Natural killer cell (primary cell): ENCODE measurements around the gene NELFE. TPM values are rescaled to one million over a fixed set of nuclear protein-coding genes. Genes with fewer than 3 reads are reported as not detected.
A peak's percentile ranks its signal among the peaks of the same experiment; 100 is the strongest.
"Not testable (repeated sequence)": the region's sequence is repeated elsewhere in the genome, so short reads cannot be mapped to it uniquely, and the experiment has no call there.

Experiments
- ATAC-seq, 3 donors: fragments of 150-1000 bp in 2 of 3; fragments of 200-7000 bp in 1 of 3; cut with Tn5 transposase; 1 replicate in 1 of 3; 2 replicates in 2 of 3; pipeline ENCODE4 v1.10.0; 2021; ENCODE audit warnings: mild to moderate bottlenecking in 2 of 3, moderate library complexity in 2 of 3
- DNase-seq, 2 donors: peaks; one replicate each; pipeline versions ENCODE4 v3.0.0 to v3.0.0-alpha.2; 2013 to 2021; ENCODE audit warnings: mixed read lengths in 1 of 2
- H3K27ac ChIP-seq: one replicate; pipeline ENCODE4 v1.5.1; 2013; ENCODE audit warnings: mild to moderate bottlenecking, low read length
- H3K27me3 ChIP-seq: one replicate; pipeline ENCODE4 v1.6.1; 2013; ENCODE audit warnings: low read length; ENCODE audit not compliant: control insufficient read depth, insufficient read depth
- H3K36me3 ChIP-seq: one replicate; pipeline ENCODE4 v1.6.1; 2013; ENCODE audit warnings: low read length; ENCODE audit not compliant: control insufficient read depth, insufficient read depth
- H3K4me1 ChIP-seq: one replicate; pipeline ENCODE4 v1.6.1; 2013; ENCODE audit warnings: low read length; ENCODE audit not compliant: control insufficient read depth, insufficient read depth
- H3K4me3 ChIP-seq: one replicate; pipeline ENCODE4 v1.5.1; 2013; ENCODE audit warnings: low read length
- H3K9me3 ChIP-seq: one replicate; pipeline ENCODE4 v1.6.1; 2013; ENCODE audit warnings: low read length; ENCODE audit not compliant: control insufficient read depth, insufficient read depth
- H3K27ac Mint-ChIP-seq, 2 donors: one replicate each; pipeline ENCODE4 v1.8.0; 2022; ENCODE audit warnings: mild to moderate bottlenecking in 2 of 2, mixed read lengths in 2 of 2, moderate library complexity in 1 of 2
- H3K27me3 Mint-ChIP-seq, 2 donors: one replicate each; pipeline ENCODE4 v1.8.0; 2022; ENCODE audit warnings: low read depth in 2 of 2, mixed read lengths in 2 of 2
- H3K36me3 Mint-ChIP-seq: one replicate; pipeline ENCODE4 v1.8.0; 2022; ENCODE audit warnings: mixed read lengths
- H3K4me1 Mint-ChIP-seq, 2 donors: one replicate each; pipeline ENCODE4 v1.8.0; 2022; ENCODE audit warnings: mixed read lengths in 2 of 2
- H3K4me3 Mint-ChIP-seq: one replicate; pipeline ENCODE4 v1.8.0; 2022; ENCODE audit warnings: mild to moderate bottlenecking, moderate library complexity, mixed read lengths
- H3K9me3 Mint-ChIP-seq, 2 donors: one replicate each; pipeline ENCODE4 v1.8.0; 2022; ENCODE audit warnings: mixed read lengths in 2 of 2
- CTCF ChIP-seq: fragments of 200-600 bp; IDR thresholded peaks from one replicate; pipeline ENCODE4 v1.8.0; 2022; ENCODE audit warnings: antibody characterized with exemption
- WGBS: methylation state at CpG from one replicate; pipeline ENCODE4 v1.1.7; 2013; ENCODE audit warnings: missing lambda C conversion rate; ENCODE audit not compliant: insufficient coverage; 5-methylcytosine and 5-hydroxymethylcytosine counted together
- intact Hi-C: fragments of 100-400 bp; cut with micrococcal nuclease; formaldehyde crosslinking; loops from one replicate; pipeline ENCODE4 v1.14.2; 2022
- total RNA-seq, 4 donors: library from RNA; stranded (reverse); fragments of 120-200 nt in 1 of 4; gene quantifications; one replicate each; pipeline versions ENCODE4 v1.2.3 to v1.2.4, GENCODE V29; 2013 to 2022

Gene NELFE
- total RNA-seq, 3 donors from 2014 or later (not counting 1 experiment from before 2014, with no cell fraction given), result 52.6 to 62.3 (median 56.3) TPM

DNA sequence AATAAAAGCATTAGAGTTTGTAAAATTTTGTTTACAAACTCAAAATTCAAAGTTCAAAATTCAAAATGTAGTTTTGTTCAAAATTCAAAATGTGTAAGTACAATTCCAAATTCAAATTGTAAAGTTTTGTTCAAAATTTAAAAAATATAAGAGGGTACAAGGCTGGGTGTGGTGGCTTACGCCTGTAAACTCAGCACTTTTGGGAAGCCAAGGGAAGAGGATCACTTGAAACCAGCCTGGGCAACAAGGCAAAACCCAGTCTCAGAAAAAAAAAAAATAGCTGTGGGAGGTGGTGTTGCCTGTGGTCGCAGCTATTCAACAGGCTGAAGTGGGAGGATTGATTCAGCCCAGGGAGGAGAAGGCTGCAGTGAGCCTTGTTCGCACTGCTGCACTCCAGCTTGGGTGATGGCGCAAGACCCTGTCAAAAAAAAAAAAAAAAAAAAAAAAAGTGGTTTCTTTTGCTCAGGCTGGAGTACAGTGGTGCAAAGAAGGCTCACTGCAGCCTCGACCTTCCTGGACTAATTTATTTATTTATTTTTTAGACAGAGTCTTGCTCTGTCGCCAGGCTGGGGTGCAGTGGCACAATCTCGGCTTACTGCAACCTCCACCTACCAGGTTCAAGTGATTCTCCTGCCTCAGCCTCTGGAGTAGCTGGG is 51.5 kb downstream of the NELFE start:
- H3K36me3 ChIP-seq, result no peaks in the 10 kb centered on the region
- no peak overlapping the region for H3K4me3 ChIP-seq
- peaks cover 12% of the 10 kb centered on the region for H3K4me1 ChIP-seq
- Mint-ChIP-seq H3K36me3 (no peaks in the 10 kb centered on the region), H3K27me3 (peaks cover 0 to 6% of the 10 kb centered on the region in 2 donors), H3K27ac (no peak overlapping the region), H3K4me3 (no peak overlapping the region), H3K4me1 (peaks cover 10% of the 10 kb centered on the region in 2 donors), H3K9me3 (no peaks in the 10 kb centered on the region)
- WGBS, result 48% methylated on average over 7 of the region's 7 CpGs
- H3K27ac ChIP-seq, result no peak overlapping the region
- H3K9me3 ChIP-seq, result no peaks in the 10 kb centered on the region
- TF ChIP-seq CTCF, result no peak
- intact Hi-C loops, result no loop called here
- no peaks in the 10 kb centered on the region for H3K27me3 ChIP-seq
- DNase-seq, result no peak
- peak; percentile 49 to 76 (median 73) for ATAC-seq

- H3K27me3 ChIP-seq, H3K27ac ChIP-seq, H3K36me3 Mint-ChIP-seq, H3K27ac Mint-ChIP-seq, ATAC-seq, intact Hi-C loops, H3K4me3 Mint-ChIP-seq, DNase-seq, H3K27me3 Mint-ChIP-seq, H3K4me3 ChIP-seq, H3K9me3 Mint-ChIP-seq, H3K36me3 ChIP-seq, H3K9me3 ChIP-seq: not testable (repeated sequence)
- peaks cover 13% of the 10 kb centered on the region for H3K4me1 ChIP-seq
- 80% methylated on average over 7 of the region's 8 CpGs for WGBS
- H3K4me1 Mint-ChIP-seq, result peaks cover 10 to 14% of the 10 kb centered on the region in 2 donors
These were observed 52.0 kb downstream of the NELFE start for GRCh38 chr6:31906727-31907126.

DNA sequence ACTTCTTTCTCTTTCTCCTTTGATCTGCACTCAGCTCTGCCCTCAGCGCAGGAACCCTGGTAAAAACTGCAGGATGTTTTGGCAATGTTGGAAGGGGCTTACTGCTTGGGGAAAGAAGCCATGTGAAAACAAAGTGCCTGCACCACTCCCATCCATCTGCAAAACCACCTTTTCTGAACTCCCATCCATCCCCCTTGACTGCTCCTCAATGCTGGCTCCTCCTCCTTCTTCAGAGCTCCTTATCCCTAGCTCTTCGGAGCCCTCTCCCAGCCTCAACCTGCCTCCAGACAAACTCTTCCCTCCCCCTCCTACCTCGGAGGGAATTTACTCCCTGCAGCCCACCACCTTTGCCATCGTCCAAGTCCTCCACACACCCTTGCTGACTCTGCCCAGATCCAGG is 52.6 kb downstream of the NELFE start:
- Histone ChIP-seq H3K27me3 (no peaks in the 10 kb centered on the region), H3K4me3 (no peak overlapping the region), H3K36me3 (no peaks in the 10 kb centered on the region), H3K4me1 (peaks cover 17% of the 10 kb centered on the region), H3K27ac (no peak overlapping the region), H3K9me3 (no peaks in the 10 kb centered on the region)
- Mint-ChIP-seq H3K4me3 (no peak overlapping the region), H3K36me3 (no peaks in the 10 kb centered on the region), H3K27ac (no peak overlapping the region), H3K4me1 (peaks cover 10 to 19% of the 10 kb centered on the region in 2 donors), H3K27me3 (peaks cover 0 to 5% of the 10 kb centered on the region in 2 donors), H3K9me3 (no peaks in the 10 kb centered on the region)
- no peak for TF ChIP-seq CTCF
- intact Hi-C loops, result no loop called here
- 72% methylated on average over 3 of the region's 4 CpGs for WGBS
- no peak for DNase-seq
- ATAC-seq, result no peak

- Mint-ChIP-seq H3K27ac (no peak overlapping the region), H3K9me3 (no peaks in the 10 kb centered on the region), H3K4me3 (no peak overlapping the region), H3K27me3 (peaks cover 0 to 5% of the 10 kb centered on the region in 2 donors), H3K36me3 (no peaks in the 10 kb centered on the region), H3K4me1 (peaks cover 10 to 20% of the 10 kb centered on the region in 2 donors)
- no peaks in the 10 kb centered on the region for H3K9me3 ChIP-seq
- no peaks in the 10 kb centered on the region for H3K36me3 ChIP-seq
- ATAC-seq (no peak), DNase-seq (no peak)
- H3K27me3 ChIP-seq, result no peaks in the 10 kb centered on the region
- WGBS, result no CpG with 5 or more reads among the region's 1 CpG
- intact Hi-C loops, result no loop called here
- no peak overlapping the region for H3K4me3 ChIP-seq
- no peak overlapping the region for H3K27ac ChIP-seq
- TF ChIP-seq CTCF, result no peak
- H3K4me1 ChIP-seq, result peaks cover 28% of the 10 kb centered on the region
These were observed 53.7 kb downstream of the NELFE start for GRCh38 chr6:31905041-31905440.
